PC-3 (cell line): ENCODE results near the gene CANT1.

ENCODE experiments used
- EZH2 ChIP-seq: fragments of 300-600 bp; sonication (generic); IDR thresholded peaks from one replicate; pipeline ENCODE4 v1.6.1; 2017; ENCODE audit warnings: antibody characterized with exemption, mild to moderate bottlenecking, low read length; ENCODE audit not compliant: unreplicated experiment
- TF ChIP-seq, protein P1 (sequence below): fragments of 300-600 bp; sonication (generic); conservative IDR thresholded peaks from 2 replicates; pipeline ENCODE4 v1.5.1; 2017; ENCODE audit warnings: antibody characterized with exemption, low read depth, mild to moderate bottlenecking, low read length

DNA sequence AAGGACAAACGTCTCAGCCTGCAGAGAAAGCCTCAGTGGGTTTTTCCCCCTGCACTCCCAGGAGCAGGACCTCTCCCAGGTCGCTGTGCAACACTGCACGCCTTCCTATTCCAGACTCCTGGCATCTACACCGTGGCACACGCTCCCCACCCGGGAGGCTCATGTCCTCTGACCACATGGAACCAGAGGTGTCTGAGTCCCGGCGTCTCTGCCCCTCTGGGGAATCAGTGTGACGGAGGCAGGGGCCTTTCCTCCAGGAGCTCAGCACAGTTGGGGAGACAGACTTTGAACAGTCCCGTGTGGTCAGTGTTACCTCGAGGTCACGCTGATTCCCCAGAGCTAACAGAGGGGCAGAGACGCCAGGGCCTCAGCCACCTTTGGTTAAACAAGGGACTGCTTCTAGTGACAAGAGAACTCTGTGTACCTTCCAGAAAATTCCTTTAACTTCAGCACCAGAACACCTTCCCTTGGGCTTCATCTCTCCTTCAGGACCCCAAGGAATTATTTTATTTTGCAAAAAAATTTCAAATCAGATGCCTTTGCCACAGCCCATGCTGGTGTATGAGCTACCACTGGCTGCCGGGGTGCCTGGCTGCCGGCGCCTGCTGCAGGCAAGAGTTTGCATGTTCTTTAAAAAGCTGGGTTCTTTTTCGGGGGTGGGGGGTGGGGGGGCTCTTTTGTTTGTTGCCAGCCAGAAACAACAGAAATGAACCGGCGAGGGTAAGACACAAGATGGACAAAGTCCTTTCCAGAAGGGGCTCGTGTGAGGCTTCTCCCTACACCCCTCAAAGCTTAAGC, 6.6 kb downstream of the CANT1 start:
- TF ChIP-seq, protein P1, sequence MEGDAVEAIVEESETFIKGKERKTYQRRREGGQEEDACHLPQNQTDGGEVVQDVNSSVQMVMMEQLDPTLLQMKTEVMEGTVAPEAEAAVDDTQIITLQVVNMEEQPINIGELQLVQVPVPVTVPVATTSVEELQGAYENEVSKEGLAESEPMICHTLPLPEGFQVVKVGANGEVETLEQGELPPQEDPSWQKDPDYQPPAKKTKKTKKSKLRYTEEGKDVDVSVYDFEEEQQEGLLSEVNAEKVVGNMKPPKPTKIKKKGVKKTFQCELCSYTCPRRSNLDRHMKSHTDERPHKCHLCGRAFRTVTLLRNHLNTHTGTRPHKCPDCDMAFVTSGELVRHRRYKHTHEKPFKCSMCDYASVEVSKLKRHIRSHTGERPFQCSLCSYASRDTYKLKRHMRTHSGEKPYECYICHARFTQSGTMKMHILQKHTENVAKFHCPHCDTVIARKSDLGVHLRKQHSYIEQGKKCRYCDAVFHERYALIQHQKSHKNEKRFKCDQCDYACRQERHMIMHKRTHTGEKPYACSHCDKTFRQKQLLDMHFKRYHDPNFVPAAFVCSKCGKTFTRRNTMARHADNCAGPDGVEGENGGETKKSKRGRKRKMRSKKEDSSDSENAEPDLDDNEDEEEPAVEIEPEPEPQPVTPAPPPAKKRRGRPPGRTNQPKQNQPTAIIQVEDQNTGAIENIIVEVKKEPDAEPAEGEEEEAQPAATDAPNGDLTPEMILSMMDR = no peak
- TF ChIP-seq EZH2 = no peak
